Effector CD8-positive, alpha-beta T cell (primary cell): ENCODE data around the gene BTBD16.
A peak's percentile ranks its signal among the peaks of the same experiment; 100 is the strongest.

Source experiments
- DNase-seq: peaks from one replicate; lab custom pipeline; 2025; lab: John Stamatoyannopoulos, UW

The BTBD16 gene

GRCh38 chr10:122311716-122312115 lies 40.6 kb downstream of the BTBD16 start:
- DNase-seq: no peak

- DNase-seq: no peak
Measured at GRCh38 chr10:122316224-122316884, 45.3 kb downstream of the BTBD16 start.

GRCh38 chr10:122321960-122322359 lies 50.9 kb downstream of the BTBD16 start:
- no peak for DNase-seq

- DNase-seq: no peak
Measured at GRCh38 chr10:122323189-122323588, 52.1 kb downstream of the BTBD16 start.

- DNase-seq: no peak
Measured at GRCh38 chr10:122323941-122324675, 53.0 kb downstream of the BTBD16 start.

GRCh38 chr10:122325235-122325634 lies 54.1 kb downstream of the BTBD16 start:
- DNase-seq: no peak

GRCh38 chr10:122326385-122326784 lies 55.3 kb downstream of the BTBD16 start:
- DNase-seq: no peak

- DNase-seq: no peak
Measured at GRCh38 chr10:122326806-122327205, 55.7 kb downstream of the BTBD16 start.

GRCh38 chr10:122327237-122328206 lies 56.4 kb downstream of the BTBD16 start:
- DNase-seq: no peak

- no peak for DNase-seq
Measured at GRCh38 chr10:122328676-122329075, 57.6 kb downstream of the BTBD16 start.

GRCh38 chr10:122329416-122329815 lies 58.3 kb downstream of the BTBD16 start:
- no peak for DNase-seq

- no peak for DNase-seq
Measured at GRCh38 chr10:122331100-122331499, 60.0 kb downstream of the BTBD16 start.

GRCh38 chr10:122331615-122332446 lies 60.7 kb downstream of the BTBD16 start:
- no peak for DNase-seq

- DNase-seq: no peak
Measured at GRCh38 chr10:122333037-122333436, 61.9 kb downstream of the BTBD16 start.

- DNase-seq: no peak
Measured at GRCh38 chr10:122336332-122336731, 65.2 kb downstream of the BTBD16 start.

- DNase-seq: no peak
Measured at GRCh38 chr10:122336961-122337360, 65.9 kb downstream of the BTBD16 start.

- DNase-seq: no peak
Measured at GRCh38 chr10:122338609-122339441, 67.7 kb downstream of the BTBD16 start.

- DNase-seq: no peak
Measured at GRCh38 chr10:122341141-122341810, 70.2 kb downstream of the BTBD16 start.

GRCh38 chr10:122342293-122343134 lies 71.4 kb downstream of the BTBD16 start:
- peak; percentile 36 for DNase-seq
